ENCODE measurements around the gene IGLL1.

IGLL1 gene

GRCh38 chr22:23530106-23530505 is 50.0 kb downstream of the IGLL1 start:
- DNase-seq (ENCODE audit: extremely low read depth in 1 of 2, low read depth in 1 of 2) = no peak

DNA sequence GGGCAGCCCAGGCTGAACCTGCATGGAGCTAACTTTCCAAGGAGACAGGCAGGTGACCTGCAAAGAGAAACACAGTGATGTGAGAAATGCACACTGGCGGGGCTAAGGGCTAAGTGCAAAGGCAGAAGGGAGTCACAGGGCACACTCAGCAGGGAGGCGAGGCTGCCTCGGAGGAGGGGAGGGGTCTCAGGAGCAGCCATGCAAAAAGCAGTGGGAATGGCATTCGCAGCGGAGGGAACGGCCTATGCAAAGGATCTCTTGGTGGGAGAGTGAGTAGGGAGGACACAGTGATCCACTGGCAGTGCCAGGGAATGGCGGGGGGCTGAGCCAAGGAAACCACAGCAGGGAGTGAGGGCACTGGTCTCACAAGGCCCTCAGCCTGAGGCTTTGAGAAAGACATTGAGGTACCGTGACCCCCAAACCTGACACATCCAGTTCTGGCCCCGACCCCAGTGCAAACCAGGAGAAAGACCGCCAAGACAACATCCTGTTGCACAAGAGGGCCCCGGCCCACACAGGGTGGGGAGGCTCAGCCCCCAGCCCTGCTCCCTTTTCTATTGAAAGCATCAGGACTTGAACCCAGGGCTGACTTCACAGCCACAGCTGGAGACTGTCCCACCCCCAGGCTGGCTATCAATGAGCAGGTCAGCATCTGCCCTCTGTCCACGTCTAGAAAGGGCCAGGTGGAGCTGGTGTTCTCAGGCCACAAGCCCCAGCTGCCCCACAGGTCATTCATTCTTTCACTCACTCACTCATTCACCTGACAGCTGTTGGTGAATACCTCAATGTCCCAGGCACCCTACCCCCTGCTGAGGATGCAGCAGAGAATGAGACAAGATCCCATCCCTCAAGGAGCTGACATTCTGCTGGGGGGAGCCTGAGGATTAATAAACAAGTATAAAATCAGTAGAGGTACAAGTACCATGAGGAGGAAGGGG is 50.7 kb downstream of the IGLL1 start:
- no peak for DNase-seq (ENCODE audit: extremely low read depth in 1 of 2, low read depth in 1 of 2)

DNA sequence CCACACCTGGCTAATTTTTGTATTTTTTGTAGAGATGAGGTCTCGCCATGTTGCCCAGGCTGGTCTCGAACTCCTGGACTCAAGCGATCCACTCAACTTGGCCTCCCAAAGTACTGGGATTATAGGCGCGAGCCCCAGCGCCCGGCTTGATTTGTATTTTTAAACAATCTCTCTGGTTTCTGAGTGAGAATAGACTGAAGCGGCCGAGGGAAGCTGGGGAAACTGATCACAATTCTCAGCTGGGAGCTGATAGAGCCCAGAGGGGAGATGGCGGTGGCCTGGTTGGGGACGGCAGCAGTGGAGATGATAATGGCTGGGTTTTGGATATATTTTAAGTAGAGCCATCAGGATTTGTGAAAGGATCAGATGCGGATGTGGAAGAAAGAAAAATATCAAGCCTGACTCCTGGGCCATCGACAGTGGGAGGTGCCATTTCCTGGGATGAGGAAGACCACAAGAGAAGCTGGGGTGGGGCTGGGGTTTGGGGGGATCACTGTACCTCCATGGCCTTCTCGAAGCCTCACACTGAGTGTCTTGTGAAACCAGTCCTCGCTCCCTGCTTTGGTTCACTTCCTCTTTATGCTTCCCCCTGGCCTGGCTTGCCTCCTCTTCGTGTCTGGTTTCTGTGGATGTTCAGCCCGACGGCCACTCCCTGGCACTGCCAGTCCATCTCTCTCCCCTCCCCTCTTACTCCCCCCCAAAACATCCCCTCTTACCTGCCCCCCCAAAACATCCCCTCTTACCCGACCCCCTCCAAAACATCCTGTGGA is 51.9 kb downstream of the IGLL1 start:
- DNase-seq (ENCODE audit: extremely low read depth in 1 of 2, low read depth in 1 of 2) = no peak

GRCh38 chr22:23526596-23527316 is 53.3 kb downstream of the IGLL1 start:
- no peak for DNase-seq (ENCODE audit: extremely low read depth in 1 of 2, low read depth in 1 of 2)

DNA sequence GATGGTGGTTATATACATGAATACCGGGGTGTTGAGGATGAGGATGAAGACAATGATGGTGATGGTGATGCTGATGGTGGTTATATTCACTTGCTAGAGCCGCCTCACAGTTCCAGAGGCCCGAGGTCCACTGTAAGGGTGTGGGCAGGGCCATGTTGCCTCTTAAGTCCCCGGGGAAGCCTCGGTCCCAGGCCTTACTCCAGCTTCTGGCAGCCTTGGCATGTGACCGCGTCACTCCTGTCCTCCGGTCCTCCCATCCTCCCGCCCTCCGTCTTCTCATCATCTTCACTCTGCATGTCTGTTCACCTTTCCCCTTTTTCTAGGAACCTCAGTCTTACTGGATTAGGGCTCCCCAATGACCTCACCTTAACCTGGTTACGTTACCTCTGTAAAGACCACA is 54.6 kb downstream of the IGLL1 start:
- no peak for DNase-seq (ENCODE audit: extremely low read depth in 1 of 2, low read depth in 1 of 2)

DNA sequence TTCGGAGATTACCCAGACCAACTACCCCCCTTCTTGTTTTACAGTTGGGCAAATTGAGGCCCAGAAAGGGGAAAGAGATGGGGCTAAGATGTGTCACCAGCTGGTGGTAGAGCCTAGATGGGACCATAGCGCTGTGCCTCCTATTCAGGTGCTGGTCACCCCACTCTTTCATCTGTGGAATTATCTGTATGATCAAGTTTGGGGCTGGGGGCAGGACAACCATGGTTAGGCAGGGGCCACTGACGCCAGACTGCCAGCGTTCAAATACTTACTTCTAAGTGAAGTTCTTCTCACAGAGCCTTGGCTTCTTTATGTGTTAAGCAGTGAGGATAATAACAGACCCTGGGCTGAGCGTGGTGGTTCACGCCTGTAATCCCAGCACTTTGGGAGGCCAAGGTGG is 55.9 kb downstream of the IGLL1 start:
- no peak for DNase-seq (ENCODE audit: extremely low read depth in 1 of 2, low read depth in 1 of 2)

DNA sequence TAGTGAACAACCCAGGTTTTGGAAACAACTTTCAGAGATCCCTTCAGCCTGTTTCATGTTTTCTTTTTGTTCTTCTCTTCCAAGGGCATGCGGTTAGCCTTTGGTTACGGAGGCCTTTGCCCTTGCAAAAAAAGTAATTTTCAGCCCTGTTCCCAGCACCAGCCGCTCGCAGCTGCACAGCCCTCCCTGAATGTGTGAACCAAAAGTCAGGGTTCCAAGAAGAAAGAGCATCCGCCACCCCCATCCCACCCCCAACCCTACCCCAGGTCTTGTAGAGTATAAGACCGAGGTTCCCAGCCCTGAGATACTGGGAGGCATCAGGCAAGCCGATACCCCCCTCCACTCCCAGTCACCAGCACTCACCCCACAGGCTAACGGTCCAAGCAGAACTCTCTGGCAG is 56.4 kb downstream of the IGLL1 start:
- DNase-seq (ENCODE audit: extremely low read depth in 1 of 2, low read depth in 1 of 2) = no peak
